ENCODE measurements around the gene TMIE. TPM values are rescaled to one million over a fixed set of nuclear protein-coding genes. Genes with fewer than 3 reads are reported as not detected.

Gene TMIE
- total RNA-seq, 1 donor from 2014 or later: not detected

- Mint-ChIP-seq H3K36me3 (ENCODE audit: low read depth) (no peaks in the 10 kb centered on the region), H3K4me1 (peaks cover 5% of the 10 kb centered on the region), H3K27me3 (ENCODE audit: low read depth) (peaks cover 22% of the 10 kb centered on the region), H3K27ac (ENCODE audit: unreplicated experiment) (no peak within 1 kb of the TSS), H3K9me3 (no peaks in the 10 kb centered on the region), H3K4me3 (peak within 1 kb of the TSS; percentile 78)
- DNase-seq (ENCODE audit: low read depth, low spot score): peak; percentile 31
- no peak for TF ChIP-seq CTCF (conservative IDR thresholded peaks at IDR 0.05)
Measured at GRCh38 chr3:46693038-46693891, 7.9 kb upstream of the TMIE start, which contains the start of gene ALS2CL. ALS2CL (minus strand) TSS chr3:46693679; CDS start chr3:46689440, 4,239 bp downstream.

- Mint-ChIP-seq H3K27ac (ENCODE audit: unreplicated experiment) (no peak overlapping the region), H3K4me3 (no peak overlapping the region), H3K36me3 (ENCODE audit: low read depth) (no peaks in the 10 kb centered on the region), H3K4me1 (peaks cover 5% of the 10 kb centered on the region), H3K9me3 (no peaks in the 10 kb centered on the region), H3K27me3 (ENCODE audit: low read depth) (peaks cover 22% of the 10 kb centered on the region)
- DNase-seq (ENCODE audit: low read depth, low spot score): no peak
- no peak for TF ChIP-seq CTCF (conservative IDR thresholded peaks at IDR 0.05)
Measured at GRCh38 chr3:46693892-46694226, 7.3 kb upstream of the TMIE start.

GRCh38 chr3:46694520-46694919 lies 6.7 kb upstream of the TMIE start:
- DNase-seq (ENCODE audit: low read depth, low spot score): no peak
- H3K27me3 Mint-ChIP-seq (ENCODE audit: low read depth): peaks cover 22% of the 10 kb centered on the region
- H3K27ac Mint-ChIP-seq (ENCODE audit: unreplicated experiment): no peak overlapping the region
- peaks cover 8% of the 10 kb centered on the region for H3K4me1 Mint-ChIP-seq
- TF ChIP-seq CTCF (conservative IDR thresholded peaks at IDR 0.05): no peak
- H3K4me3 Mint-ChIP-seq: no peak overlapping the region
- no peaks in the 10 kb centered on the region for H3K9me3 Mint-ChIP-seq
- H3K36me3 Mint-ChIP-seq (ENCODE audit: low read depth): no peaks in the 10 kb centered on the region

GRCh38 chr3:46695177-46695961 lies 5.8 kb upstream of the TMIE start:
- H3K9me3 Mint-ChIP-seq: no peaks in the 10 kb centered on the region
- H3K36me3 Mint-ChIP-seq (ENCODE audit: low read depth): no peaks in the 10 kb centered on the region
- H3K27me3 Mint-ChIP-seq (ENCODE audit: low read depth): peaks cover 18% of the 10 kb centered on the region
- peak overlapping the region; percentile 74 for H3K4me3 Mint-ChIP-seq
- TF ChIP-seq CTCF (conservative IDR thresholded peaks at IDR 0.05): peak; percentile 51
- peak; percentile 27 for DNase-seq (ENCODE audit: low read depth, low spot score)
- H3K27ac Mint-ChIP-seq (ENCODE audit: unreplicated experiment): no peak overlapping the region
- H3K4me1 Mint-ChIP-seq: peaks cover 12% of the 10 kb centered on the region

GRCh38 chr3:46695962-46696894 lies 5.0 kb upstream of the TMIE start:
- no peak overlapping the region for H3K4me3 Mint-ChIP-seq
- no peaks in the 10 kb centered on the region for H3K36me3 Mint-ChIP-seq (ENCODE audit: low read depth)
- H3K4me1 Mint-ChIP-seq: peaks cover 15% of the 10 kb centered on the region
- peaks cover 17% of the 10 kb centered on the region for H3K27me3 Mint-ChIP-seq (ENCODE audit: low read depth)
- no peak for DNase-seq (ENCODE audit: low read depth, low spot score)
- H3K9me3 Mint-ChIP-seq: no peaks in the 10 kb centered on the region
- H3K27ac Mint-ChIP-seq (ENCODE audit: unreplicated experiment): no peak overlapping the region
- no peak for TF ChIP-seq CTCF (conservative IDR thresholded peaks at IDR 0.05)

Data from neural crest cell (in vitro differentiated cells).